ENCODE measurements around the gene FGD4. TPM values are rescaled to one million over a fixed set of nuclear protein-coding genes. Genes with fewer than 3 reads are reported as not detected.

FGD4 gene
- total and polyA plus RNA-seq, 2 experiments from 2014 or later = 1.1 to 3.4 TPM

DNA sequence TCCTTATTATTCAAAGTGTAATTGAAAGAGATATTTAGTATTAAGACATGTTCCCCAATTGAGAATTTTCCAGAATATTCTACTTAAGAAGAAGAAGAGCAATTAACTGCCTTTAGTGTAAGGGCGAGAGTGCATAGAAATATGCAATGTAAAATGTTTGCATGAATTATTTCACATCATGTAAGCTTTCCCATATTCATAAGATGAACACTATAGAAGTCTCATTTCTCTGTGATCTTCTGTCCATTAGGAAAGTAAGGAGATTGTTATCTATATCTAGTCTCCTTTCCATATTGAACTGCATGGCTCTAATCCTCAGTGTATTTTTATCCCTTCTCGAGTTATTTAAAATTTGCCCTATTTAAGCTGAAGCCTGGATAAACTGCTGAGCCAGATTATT is 17.1 kb upstream of the FGD4 start:
- 96% methylated on average over 2 of the region's 2 CpGs for WGBS, 2 experiments (ENCODE audit: low coverage in 1 of 2, low lambda C conversion rate in 2 of 2, missing lambda C conversion rate in 2 of 2)
- Histone ChIP-seq H3K4me3 (no peak overlapping the region), H2AFZ (no peak overlapping the region), H3K9me2 (ENCODE audit: insufficient read depth) (no peaks in the 10 kb centered on the region), H3F3A (ENCODE audit: insufficient read depth) (peaks cover 9% of the 10 kb centered on the region; the same call in 1 of the 2 replicates), H3K79me2 (ENCODE audit: insufficient read depth) (no peaks in the 10 kb centered on the region), H3K9ac (no peak overlapping the region), H4K20me1 (ENCODE audit: insufficient read depth) (no peaks in the 10 kb centered on the region), H3K4me2 (ENCODE audit: unreplicated experiment) (no peak overlapping the region), H3K27me3 (replicated peaks; ENCODE audit: insufficient read depth) (no peaks in the 10 kb centered on the region), H3K27ac (no peak overlapping the region), H3K36me3 (ENCODE audit: low read depth) (no peaks in the 10 kb centered on the region), H3K9me3 (ENCODE audit: low read depth) (no peaks in the 10 kb centered on the region), H3K4me1 (ENCODE audit: insufficient read depth) (0 out of 2 replicates have a peak, but pooled peaks cover 3% of the 10 kb centered on the region)
- in situ Hi-C loops (cut with MboI) = no loop called here
- no peak for TF ChIP-seq EZH2phosphoT487 (IDR thresholded peaks at IDR 0.05; ENCODE audit: insufficient read depth, low read depth)
- TF ChIP-seq EZH2 (IDR thresholded peaks at IDR 0.05; ENCODE audit: insufficient read depth, poor library complexity, severe bottlenecking) = no peak
- no peak for DNase-seq

DNA sequence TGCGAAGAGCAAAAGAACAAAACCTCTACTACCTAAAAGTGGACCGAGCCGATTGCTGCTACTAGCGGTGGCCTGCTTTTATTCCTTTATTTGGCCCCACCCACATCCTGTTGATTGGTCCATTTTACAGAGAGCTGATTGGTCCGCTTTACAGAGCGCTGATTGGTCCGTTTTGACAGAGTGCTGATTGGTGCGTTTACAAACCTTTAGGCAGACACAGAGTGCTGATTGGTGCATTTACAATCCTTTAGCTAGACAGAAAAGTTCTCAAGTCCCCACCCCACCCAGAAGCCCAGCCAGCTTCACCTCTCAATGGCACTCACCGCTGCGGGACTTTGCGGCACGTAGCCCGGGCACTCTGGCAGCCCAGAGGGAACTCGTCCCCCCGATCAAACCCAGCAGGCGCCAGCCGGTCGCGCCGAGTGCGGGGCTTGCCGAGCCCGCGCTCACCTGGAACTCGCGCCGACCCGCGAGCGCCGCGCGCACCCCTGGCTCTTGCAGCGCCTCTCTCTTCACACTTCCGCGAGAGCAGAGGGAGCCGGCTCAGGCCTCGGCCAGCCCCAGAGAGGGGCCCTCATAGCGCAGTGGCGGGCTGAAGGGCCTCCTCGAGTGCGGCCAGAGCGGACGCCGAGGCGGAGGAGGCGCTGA is 8.7 kb upstream of the FGD4 start:
- DNase-seq = peak; percentile 33
- no peaks in the 10 kb centered on the region for H3F3A ChIP-seq (ENCODE audit: insufficient read depth)
- WGBS, 2 experiments (ENCODE audit: low coverage in 1 of 2, low lambda C conversion rate in 2 of 2, missing lambda C conversion rate in 2 of 2) = 25 to 34% methylated on average over 37 to 46 of the region's 47 CpGs

DNA sequence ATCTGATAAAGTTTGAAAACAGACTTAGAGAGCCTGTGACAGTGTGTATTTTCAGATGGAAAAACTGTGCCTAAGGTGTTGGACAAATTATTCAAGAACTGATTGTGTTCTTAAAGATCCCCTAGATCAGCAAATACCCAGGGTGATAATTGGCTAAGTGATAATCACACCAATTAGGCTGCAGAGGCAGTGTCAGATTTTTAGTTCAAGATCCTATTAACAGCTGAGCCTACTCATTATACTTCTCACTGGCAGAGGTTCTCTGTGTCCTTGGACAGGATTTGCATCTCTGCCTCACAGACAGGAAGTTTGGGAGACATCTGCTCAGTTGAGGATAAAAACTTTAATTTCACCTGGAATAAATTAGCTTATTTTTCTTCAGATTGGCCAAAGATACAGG is 4.3 kb upstream of the FGD4 start:
- Histone ChIP-seq H3F3A (ENCODE audit: insufficient read depth) (no peaks in the 10 kb centered on the region), H3K27ac (no peak overlapping the region), H3K9me3 (ENCODE audit: low read depth) (no peaks in the 10 kb centered on the region), H3K27me3 (replicated peaks; ENCODE audit: insufficient read depth) (peaks cover 3% of the 10 kb centered on the region; the same call in 1 of the 2 replicates), H3K36me3 (ENCODE audit: low read depth) (no peaks in the 10 kb centered on the region), H3K79me2 (ENCODE audit: insufficient read depth) (no peaks in the 10 kb centered on the region), H3K4me1 (ENCODE audit: insufficient read depth) (no peaks in the 10 kb centered on the region), H3K9me2 (ENCODE audit: insufficient read depth) (no peaks in the 10 kb centered on the region), H3K4me3 (no peak overlapping the region), H2AFZ (no peak overlapping the region), H3K4me2 (ENCODE audit: unreplicated experiment) (no peak overlapping the region), H3K9ac (no peak overlapping the region), H4K20me1 (ENCODE audit: insufficient read depth) (no peaks in the 10 kb centered on the region)
- no peak for DNase-seq
- TF ChIP-seq EZH2 (IDR thresholded peaks at IDR 0.05; ENCODE audit: insufficient read depth, poor library complexity, severe bottlenecking) (no peak), EZH2phosphoT487 (IDR thresholded peaks at IDR 0.05; ENCODE audit: insufficient read depth, low read depth) (no peak)
- in situ Hi-C loops (cut with MboI) = no loop called here

More for the DNA sequence above, 8.7 kb upstream of the FGD4 start:
- H3K4me3 ChIP-seq = peak overlapping the region; percentile 57
- H3K27me3 ChIP-seq (replicated peaks; ENCODE audit: insufficient read depth) = no peaks in the 10 kb centered on the region
- peak overlapping the region; percentile 62 for H3K4me2 ChIP-seq (ENCODE audit: unreplicated experiment)
- H3K36me3 ChIP-seq (ENCODE audit: low read depth) = no peaks in the 10 kb centered on the region
- no peaks in the 10 kb centered on the region for H3K9me3 ChIP-seq (ENCODE audit: low read depth)
- no peaks in the 10 kb centered on the region for H4K20me1 ChIP-seq (ENCODE audit: insufficient read depth)
- H2AFZ ChIP-seq = peak overlapping the region; percentile 74
- H3K9me2 ChIP-seq (ENCODE audit: insufficient read depth) = no peaks in the 10 kb centered on the region
- in situ Hi-C loops (cut with MboI) = no loop called here
- H3K4me1 ChIP-seq (ENCODE audit: insufficient read depth) = no peaks in the 10 kb centered on the region
- no peak overlapping the region for H3K27ac ChIP-seq
- TF ChIP-seq EZH2 (IDR thresholded peaks at IDR 0.05; ENCODE audit: insufficient read depth, poor library complexity, severe bottlenecking) (no peak), EZH2phosphoT487 (IDR thresholded peaks at IDR 0.05; ENCODE audit: insufficient read depth, low read depth) (no peak)
- no peaks in the 10 kb centered on the region for H3K79me2 ChIP-seq (ENCODE audit: insufficient read depth)
- 0 out of 2 replicates have a peak overlapping the region, but pooled peaks have one; percentile 16 for H3K9ac ChIP-seq

DNA sequence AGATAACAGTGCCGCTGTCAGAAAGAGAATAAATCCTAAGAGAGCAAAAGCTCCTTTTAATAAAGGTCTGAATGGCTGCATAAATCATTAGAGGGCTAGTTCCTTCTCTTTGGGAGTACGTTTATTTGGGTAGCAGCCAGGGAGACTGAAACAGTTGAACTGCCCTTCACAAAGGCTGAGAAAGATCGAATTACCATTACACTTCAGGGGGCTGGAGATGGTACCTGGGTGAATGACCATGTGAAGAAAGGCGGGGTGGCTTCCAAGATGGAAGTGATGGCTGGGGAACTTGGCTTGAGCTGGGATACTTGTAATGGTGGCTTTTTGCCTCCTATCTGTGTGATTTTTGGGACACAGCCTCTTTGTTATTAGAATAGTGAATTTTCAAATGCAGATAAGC is 1.7 kb upstream of the FGD4 start:
- no peak for DNase-seq
- in situ Hi-C loops (cut with MboI) = no loop called here
- no peak overlapping the region for H2AFZ ChIP-seq
- H3K27me3 ChIP-seq (replicated peaks; ENCODE audit: insufficient read depth) = peaks cover 20% of the 10 kb centered on the region
- H3K9me3 ChIP-seq (ENCODE audit: low read depth) = no peaks in the 10 kb centered on the region
- H3K4me2 ChIP-seq (ENCODE audit: unreplicated experiment) = no peak overlapping the region
- H3K9me2 ChIP-seq (ENCODE audit: insufficient read depth) = no peaks in the 10 kb centered on the region
- H3K27ac ChIP-seq = no peak overlapping the region
- no peaks in the 10 kb centered on the region for H4K20me1 ChIP-seq (ENCODE audit: insufficient read depth)
- no peaks in the 10 kb centered on the region for H3K79me2 ChIP-seq (ENCODE audit: insufficient read depth)
- no peaks in the 10 kb centered on the region for H3K36me3 ChIP-seq (ENCODE audit: low read depth)
- 0 out of 2 replicates have a peak, but pooled peaks cover 3% of the 10 kb centered on the region for H3F3A ChIP-seq (ENCODE audit: insufficient read depth)
- WGBS, 2 experiments (ENCODE audit: low coverage in 1 of 2, low lambda C conversion rate in 2 of 2, missing lambda C conversion rate in 2 of 2) = 53 to 57% methylated on average over 4 of the region's 4 CpGs
- no peak overlapping the region for H3K4me3 ChIP-seq
- no peak overlapping the region for H3K9ac ChIP-seq
- TF ChIP-seq EZH2phosphoT487 (IDR thresholded peaks at IDR 0.05; ENCODE audit: insufficient read depth, low read depth) = no peak
- TF ChIP-seq EZH2 (IDR thresholded peaks at IDR 0.05; ENCODE audit: insufficient read depth, poor library complexity, severe bottlenecking) = no peak
- no peaks in the 10 kb centered on the region for H3K4me1 ChIP-seq (ENCODE audit: insufficient read depth)

Data from GM23248 (cell line).